ENCODE data around the gene PYDC1.
"Not testable (repeated sequence)": the region's sequence is repeated elsewhere in the genome, so short reads cannot be mapped to it uniquely, and the experiment has no call there.

The PYDC1 gene

GRCh38 chr16:31221357-31222160, 4.6 kb upstream of the PYDC1 start:
- DNase-seq = no peak

- DNase-seq = no peak
These were observed 2.3 kb upstream of the PYDC1 start for GRCh38 chr16:31219154-31219741.

- no peak for DNase-seq
These were observed 198 bp upstream of the PYDC1 start for GRCh38 chr16:31217136-31217530.

GRCh38 chr16:31215287-31216162, 1.4 kb downstream of the PYDC1 start:
- DNase-seq = no peak

GRCh38 chr16:31214708-31215286, 2.1 kb downstream of the PYDC1 start:
- no peak for DNase-seq

- no peak for DNase-seq
These were observed 2.8 kb downstream of the PYDC1 start, which contains the start of gene TRIM72 for GRCh38 chr16:31213877-31214707. Gene TRIM72, plus strand, starts transcription at chr16:31214119. Its CDS starts 620 bp downstream, at chr16:31214739.

- no peak for DNase-seq
These were observed 3.6 kb downstream of the PYDC1 start for GRCh38 chr16:31213342-31213741.

- DNase-seq = no peak
These were observed 10.2 kb downstream of the PYDC1 start for GRCh38 chr16:31206776-31207175.

GRCh38 chr16:31204871-31205666, 11.9 kb downstream of the PYDC1 start:
- no peak for DNase-seq

- DNase-seq = peak; percentile 26
These were observed 14.2 kb downstream of the PYDC1 start, which contains the start of gene PYCARD for GRCh38 chr16:31202414-31203375. Gene PYCARD, minus strand, starts transcription at chr16:31202760. Its CDS starts 70 bp downstream, at chr16:31202690.

GRCh38 chr16:31201582-31202413, 15.1 kb downstream of the PYDC1 start:
- peak; percentile 32 for DNase-seq

GRCh38 chr16:31200821-31201568, 15.9 kb downstream of the PYDC1 start:
- DNase-seq = peak; percentile 28

GRCh38 chr16:31200111-31200510, 16.8 kb downstream of the PYDC1 start:
- DNase-seq = not testable (repeated sequence)

GRCh38 chr16:31199430-31200041, 17.4 kb downstream of the PYDC1 start:
- DNase-seq = no peak

- DNase-seq = no peak
These were observed 18.6 kb downstream of the PYDC1 start for GRCh38 chr16:31198207-31198882.

GRCh38 chr16:31196324-31197088, 20.4 kb downstream of the PYDC1 start:
- no peak for DNase-seq
